Erythroblast (primary cell): ENCODE results near the gene DAAM1.

Experiments used
- DNase-seq, 2 experiments: peaks; one replicate each; lab custom pipeline; 2025; lab: John Stamatoyannopoulos, UW
- GATA1 ChIP-seq: IDR thresholded peaks from 2 replicates; pipeline ENCODE4 v1.6.1; 2011; ENCODE audit warnings: low read depth, mild to moderate bottlenecking, control low read depth, low read length, moderate library complexity
- POLR2A ChIP-seq: IDR thresholded peaks from 2 replicates; pipeline ENCODE4 v1.6.1; 2011; ENCODE audit warnings: mild to moderate bottlenecking, low read length

Gene DAAM1

GRCh38 chr14:59224341-59224740 lies 35.9 kb downstream of the DAAM1 start:
- TF ChIP-seq POLR2A (no peak), GATA1 (no peak)
- no peak for DNase-seq

- no peak for TF ChIP-seq POLR2A
- no peak for TF ChIP-seq GATA1
Observed at GRCh38 chr14:59225281-59225680, 36.8 kb downstream of the DAAM1 start.

DNA sequence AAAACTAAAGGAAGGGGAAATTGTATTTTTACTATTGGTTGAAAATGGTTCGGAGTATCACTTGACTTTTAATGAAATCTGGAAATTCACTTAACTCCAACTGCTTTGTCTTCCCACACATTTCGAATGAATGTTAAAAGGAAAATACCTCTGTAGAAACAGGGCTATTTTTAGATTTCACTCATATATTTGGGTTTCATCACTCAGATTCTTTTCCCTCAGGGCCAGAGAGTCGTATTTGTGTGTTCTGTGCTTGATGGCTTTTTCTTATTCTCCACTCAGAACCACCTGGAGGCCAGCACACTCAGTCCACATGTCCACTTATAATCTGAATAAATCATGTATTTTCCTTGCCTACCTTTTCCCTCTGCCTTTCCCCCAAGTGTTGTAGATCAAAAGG lies 40.0 kb downstream of the DAAM1 start:
- no peak for DNase-seq
- no peak for TF ChIP-seq POLR2A
- TF ChIP-seq GATA1 = no peak

More at GRCh38 chr14:59225281-59225680, 36.8 kb downstream of the DAAM1 start:
- no peak for DNase-seq

GRCh38 chr14:59229653-59230406 lies 41.4 kb downstream of the DAAM1 start:
- no peak for DNase-seq
- no peak for TF ChIP-seq POLR2A

- DNase-seq = no peak
- TF ChIP-seq POLR2A = no peak
- no peak for TF ChIP-seq GATA1
Observed at GRCh38 chr14:59236195-59236594, 47.7 kb downstream of the DAAM1 start.

GRCh38 chr14:59238216-59238615 lies 49.7 kb downstream of the DAAM1 start:
- no peak for TF ChIP-seq POLR2A
- TF ChIP-seq GATA1 = no peak

DNA sequence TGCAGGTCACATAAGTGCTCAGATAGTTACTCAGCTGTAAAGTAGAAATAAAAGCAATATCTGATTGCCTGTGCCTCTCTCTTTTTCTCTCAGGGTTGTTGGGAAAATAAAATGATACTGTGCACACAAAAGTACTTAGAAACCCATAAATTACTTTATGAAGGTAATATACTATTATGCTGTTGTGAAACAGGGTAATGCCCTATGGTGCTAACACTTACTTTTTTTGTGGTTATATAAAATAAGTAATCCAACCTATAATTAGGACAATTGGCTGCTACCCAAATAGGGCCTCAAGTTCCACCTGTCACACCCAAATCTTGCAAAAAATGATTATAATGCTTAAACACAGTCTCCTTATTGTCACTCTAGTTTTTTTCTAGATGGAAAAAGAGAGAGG lies 50.6 kb downstream of the DAAM1 start:
- TF ChIP-seq GATA1 (no peak), POLR2A (no peak)
- DNase-seq = no peak

More at GRCh38 chr14:59238216-59238615, 49.7 kb downstream of the DAAM1 start:
- no peak for DNase-seq

- DNase-seq = no peak
Observed at GRCh38 chr14:59240356-59240755, 51.9 kb downstream of the DAAM1 start.

GRCh38 chr14:59241121-59241520 lies 52.7 kb downstream of the DAAM1 start:
- no peak for DNase-seq
- TF ChIP-seq GATA1 (no peak), POLR2A (no peak)

More at GRCh38 chr14:59240356-59240755, 51.9 kb downstream of the DAAM1 start:
- no peak for TF ChIP-seq POLR2A
- TF ChIP-seq GATA1 = no peak

DNA sequence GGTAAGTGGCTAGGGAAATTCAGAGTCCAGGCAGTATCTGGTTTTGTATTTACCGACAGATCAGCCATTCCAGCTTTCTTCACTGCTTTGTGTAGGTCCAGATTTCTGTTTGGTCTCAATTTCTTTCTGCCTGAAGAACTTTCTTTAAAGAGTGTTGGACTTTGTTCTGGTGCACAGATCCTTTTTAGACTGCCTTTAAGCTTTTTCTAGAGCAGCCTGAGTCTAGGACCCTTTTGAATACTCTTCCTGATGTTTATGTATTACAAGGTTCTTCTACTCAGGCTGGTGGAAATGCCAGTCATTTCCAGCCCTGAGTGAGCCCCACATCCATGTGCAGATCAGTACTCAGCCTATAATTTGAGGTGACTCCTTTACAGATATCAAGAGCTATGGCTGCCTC lies 54.7 kb downstream of the DAAM1 start:
- DNase-seq = no peak
- TF ChIP-seq POLR2A (no peak), GATA1 (no peak)

DNA sequence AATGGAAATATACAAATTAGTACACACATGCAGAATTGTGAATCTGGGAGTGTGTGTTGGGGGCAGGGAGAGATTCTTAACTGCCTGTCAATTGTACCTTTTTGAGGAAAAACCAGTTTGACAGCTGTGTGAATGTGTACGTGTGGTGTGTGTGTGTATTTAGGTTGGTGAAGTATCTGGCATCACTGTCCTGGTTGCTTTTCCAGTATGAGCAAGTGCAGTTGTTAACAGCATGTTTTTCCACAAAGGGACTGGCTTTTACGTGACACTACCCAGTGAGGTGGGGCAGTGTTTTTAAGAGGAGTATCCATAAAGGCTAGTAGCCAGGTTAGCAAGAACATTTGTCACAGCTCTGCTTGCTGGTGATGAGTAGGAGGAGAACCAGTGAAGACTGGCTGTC lies 56.1 kb downstream of the DAAM1 start:
- TF ChIP-seq POLR2A = no peak
- TF ChIP-seq GATA1 = no peak
- DNase-seq = no peak

DNA sequence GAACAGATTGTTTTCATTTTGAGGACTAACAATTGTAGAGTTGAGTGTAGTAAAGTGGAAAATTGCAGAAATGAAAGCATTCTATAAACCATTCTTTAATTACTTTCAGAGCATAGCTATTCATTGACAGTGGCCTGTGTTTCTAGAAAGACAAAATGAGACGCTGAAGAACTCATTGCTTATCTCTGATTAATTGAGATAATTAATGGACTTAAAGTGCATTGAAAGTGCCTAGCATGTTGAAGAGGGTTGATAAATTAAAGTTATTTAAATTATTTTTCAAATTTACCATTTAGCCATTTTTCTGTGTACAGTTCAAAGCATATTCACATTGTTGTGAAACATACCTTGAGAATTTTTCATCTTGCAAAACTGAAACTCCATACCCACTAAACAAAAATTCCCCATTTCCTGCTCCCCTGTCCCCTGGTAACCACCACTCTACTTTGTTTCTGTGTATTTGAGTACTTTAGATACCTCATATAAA lies 57.4 kb downstream of the DAAM1 start:
- TF ChIP-seq GATA1 (no peak), POLR2A (no peak)
- no peak for DNase-seq

- no peak for DNase-seq
- TF ChIP-seq POLR2A (no peak), GATA1 (no peak)
Observed at GRCh38 chr14:59246566-59246965, 58.1 kb downstream of the DAAM1 start.

GRCh38 chr14:59247801-59248584 lies 59.5 kb downstream of the DAAM1 start:
- TF ChIP-seq POLR2A (no peak), GATA1 (no peak)
- DNase-seq = no peak

DNA sequence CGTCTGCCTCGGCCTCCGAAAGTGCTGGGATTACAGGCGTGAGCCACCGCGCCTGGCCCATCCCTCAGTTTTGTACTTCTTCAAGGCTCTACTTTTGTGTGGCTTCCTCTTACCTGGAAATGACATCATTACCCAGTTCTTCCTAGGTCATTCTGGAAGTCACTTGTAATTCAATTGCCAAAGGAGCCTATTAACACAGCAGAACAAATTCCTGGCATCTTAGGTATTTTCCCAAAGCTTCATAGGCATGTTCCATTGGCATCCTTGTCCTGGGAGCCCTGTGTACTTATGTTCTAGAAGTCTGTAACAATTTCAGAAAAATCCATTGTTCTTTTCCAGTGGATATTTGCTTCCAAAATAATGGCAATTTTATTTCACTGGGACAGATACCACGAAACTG lies 60.6 kb downstream of the DAAM1 start:
- no peak for DNase-seq
- no peak for TF ChIP-seq GATA1
- no peak for TF ChIP-seq POLR2A
